HG03108 (cell line): Measurements from ENCODE around the gene LARGE1.

Experiments
- ATAC-seq: cut with Tn5 transposase; IDR thresholded peaks from one replicate; pipeline ENCODE4 v1.9.1; 2021; ENCODE audit warnings: moderate library complexity; ENCODE audit not compliant: unreplicated experiment

LARGE1 gene

DNA sequence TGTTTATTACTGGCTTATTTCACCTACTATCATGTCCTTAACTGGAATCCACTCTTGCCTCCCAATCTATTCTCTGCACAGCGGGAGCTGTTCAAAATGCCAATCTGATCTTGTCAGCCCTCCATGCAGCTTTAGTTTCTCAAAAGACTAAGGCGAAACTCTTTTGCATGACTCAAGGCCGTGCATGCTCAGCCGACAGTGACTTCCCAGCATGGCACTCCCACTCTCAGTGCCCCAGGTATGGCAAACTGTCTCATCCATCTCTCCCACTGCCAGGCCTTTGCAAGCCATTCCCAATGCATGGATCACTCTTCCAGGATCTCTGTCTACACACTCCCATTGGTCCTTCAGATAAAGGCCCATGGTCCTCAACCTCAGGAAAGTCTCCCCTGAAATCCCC is 245.9 kb downstream of the LARGE1 start:
- no peak for ATAC-seq

DNA sequence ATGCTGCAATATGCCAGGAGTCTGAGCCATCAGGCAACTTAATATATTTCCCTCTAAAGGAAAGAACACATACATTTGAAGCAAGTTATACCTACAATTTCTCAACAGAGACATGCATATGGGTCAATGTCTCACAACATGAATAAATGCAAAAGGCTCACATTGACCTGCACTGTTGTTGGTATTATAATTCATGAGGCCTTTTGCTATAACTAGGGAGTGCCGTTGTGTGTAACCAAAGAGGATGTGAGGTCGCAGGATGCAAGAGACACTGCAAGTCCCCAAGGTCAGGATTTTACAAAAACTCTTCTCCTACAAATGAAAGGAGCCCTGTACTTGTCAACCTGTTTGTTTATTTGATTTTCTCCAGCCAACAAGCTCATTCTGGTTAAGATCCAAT is 250.5 kb downstream of the LARGE1 start:
- ATAC-seq = no peak

DNA sequence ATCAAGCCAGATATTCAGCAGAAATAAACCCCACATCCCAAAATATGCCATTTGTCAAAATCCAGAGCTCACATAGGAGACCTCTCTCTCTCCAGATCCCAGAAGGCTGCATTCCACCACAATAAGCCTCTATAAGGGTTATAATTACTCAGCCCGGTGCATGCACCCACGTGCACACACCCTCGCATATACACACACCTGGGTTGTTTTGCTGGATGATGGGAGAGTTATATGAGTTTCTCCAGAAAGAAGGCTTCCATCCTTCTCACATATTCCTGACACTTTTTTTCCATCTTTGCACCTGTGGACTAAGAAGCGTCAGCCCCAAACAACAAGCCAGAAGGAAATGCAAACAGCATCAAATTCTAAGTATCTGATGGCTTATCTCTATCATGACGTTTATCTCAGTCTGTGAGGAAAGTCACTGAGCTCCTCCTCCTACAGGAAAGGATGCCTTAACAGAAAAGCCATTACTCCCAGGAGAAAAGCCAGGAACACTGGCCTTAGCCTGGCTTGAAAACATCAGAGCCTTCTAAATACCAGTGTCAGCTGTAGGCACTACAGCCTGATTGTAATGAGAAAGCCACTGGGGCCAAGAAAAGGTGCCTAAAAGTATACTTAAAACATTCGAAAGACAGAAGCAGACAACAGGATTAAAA is 253.2 kb downstream of the LARGE1 start:
- no peak for ATAC-seq

DNA sequence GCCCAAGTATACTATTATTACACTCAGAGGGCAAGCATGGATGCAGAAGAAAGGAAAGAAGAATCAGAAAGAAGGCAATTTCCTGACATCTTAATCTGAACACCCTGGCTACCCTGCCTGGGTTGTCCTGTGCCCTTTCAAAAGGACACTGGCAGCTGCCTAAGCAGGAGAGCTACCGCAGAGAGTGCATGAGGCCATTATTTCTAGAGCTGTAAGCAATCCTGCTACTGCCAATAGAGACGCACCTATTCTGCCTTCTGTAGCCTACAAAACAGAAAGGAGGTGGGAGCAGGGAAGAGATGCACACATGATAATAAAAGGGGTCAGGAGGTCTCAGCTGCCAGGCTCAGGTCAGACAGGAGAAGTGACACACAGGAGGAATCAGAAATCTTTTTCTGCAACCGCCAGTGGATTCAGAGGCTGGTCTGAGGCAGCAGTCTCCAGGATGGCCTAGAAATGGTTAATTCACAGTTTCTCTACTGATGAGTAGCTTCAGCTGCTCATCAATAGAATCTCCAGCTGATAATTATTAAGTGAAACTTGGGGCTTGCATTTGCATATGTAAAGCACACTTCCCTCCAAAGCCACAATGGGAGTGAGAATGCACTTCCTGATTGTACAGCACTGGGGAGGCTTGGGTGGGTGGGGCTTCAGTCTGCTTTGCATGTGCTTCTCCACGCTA is 253.9 kb downstream of the LARGE1 start:
- ATAC-seq = no peak

DNA sequence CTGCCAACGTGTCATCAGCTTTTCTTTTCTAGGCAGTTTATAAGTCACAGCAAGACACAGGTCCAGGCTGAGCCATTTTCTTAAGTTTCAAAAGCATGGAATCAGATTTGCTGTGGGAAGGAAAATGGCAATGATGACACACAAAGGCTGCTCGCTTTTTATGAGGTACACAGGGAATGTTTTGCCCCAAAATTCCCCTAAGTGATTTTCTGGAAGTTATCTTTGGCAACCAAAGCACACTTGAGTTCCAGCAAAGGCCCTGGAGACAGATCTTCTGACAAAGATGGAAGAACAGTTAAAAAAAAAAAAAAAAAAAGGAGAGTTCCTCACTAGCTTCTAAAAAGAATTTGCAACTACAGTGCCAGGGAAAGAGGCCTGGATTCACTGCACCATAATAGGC is 260.8 kb downstream of the LARGE1 start:
- ATAC-seq = no peak

DNA sequence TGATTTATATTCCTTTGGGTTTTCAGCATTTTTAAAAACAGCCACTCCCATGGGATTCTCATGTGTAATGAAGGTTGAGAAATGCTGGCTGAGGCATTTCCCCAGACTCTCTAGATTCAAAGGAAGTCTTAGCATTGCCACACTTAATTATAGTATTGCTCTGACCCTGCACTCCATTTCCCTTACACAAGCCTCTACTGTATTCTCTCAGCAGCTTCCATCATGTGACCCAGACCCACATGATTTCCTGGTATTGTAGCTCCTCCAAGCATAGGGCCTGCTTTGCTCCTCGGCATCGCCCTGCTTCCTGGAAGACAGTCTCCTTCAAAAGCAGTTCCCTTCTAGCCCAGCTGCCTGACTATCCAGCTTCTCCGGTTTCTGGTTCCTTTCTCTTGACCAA is 261.5 kb downstream of the LARGE1 start:
- ATAC-seq = no peak

DNA sequence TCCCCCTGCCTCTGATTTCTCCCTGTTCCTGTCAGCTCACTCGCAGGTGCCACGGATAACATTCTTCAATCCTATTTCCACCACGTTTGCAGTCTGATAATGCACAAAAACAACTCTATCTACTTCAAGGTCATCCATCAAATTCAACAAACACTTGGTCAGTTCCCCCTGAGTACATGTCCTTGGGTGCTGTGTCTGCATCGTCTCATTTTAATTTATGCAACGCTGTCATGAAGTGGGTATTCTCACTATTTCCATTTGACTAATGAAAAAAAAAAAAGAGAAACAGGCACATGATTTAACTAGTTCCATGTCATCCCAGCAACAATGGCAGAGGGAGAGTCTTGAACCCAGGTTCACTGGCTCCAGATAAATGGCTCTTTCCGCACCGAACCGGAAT is 262.6 kb downstream of the LARGE1 start:
- ATAC-seq = no peak

DNA sequence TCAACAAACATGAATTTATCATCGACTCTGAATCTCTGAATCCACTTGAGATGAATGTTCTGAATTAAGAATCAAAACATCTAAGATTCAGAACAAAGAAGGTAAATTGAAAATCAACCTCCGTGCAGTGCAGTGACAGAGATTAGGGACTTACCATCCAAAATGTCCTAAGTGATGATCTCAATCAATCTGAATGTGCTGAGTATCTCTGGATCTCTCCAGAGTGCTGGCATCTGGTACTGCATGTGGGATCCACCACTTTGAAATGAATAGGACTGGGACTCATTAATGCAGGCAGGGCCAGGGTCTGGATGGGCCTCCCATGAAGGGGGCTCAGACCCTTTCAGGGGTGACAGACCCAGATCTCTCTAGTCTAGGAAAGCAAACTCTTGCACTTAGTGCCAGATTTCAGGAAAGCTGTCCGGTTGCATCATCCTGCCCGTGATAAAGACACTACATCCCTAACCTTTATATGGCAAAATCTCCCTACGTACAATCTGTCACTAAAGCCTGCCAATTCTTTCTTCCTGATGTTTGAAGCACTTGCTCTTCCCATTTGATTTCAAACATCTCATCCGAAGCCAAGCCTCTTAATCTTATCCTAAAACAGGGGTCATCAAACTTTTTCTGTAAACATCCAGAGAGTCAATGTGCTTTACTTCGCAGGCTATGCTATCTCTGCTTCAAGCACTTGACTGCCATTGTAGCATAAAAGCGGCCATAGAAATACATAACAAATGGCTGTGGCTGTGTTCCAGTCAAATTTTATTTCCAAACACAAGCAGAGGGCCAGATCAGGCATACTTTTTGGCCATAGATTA is 263.3 kb downstream of the LARGE1 start:
- ATAC-seq = no peak

DNA sequence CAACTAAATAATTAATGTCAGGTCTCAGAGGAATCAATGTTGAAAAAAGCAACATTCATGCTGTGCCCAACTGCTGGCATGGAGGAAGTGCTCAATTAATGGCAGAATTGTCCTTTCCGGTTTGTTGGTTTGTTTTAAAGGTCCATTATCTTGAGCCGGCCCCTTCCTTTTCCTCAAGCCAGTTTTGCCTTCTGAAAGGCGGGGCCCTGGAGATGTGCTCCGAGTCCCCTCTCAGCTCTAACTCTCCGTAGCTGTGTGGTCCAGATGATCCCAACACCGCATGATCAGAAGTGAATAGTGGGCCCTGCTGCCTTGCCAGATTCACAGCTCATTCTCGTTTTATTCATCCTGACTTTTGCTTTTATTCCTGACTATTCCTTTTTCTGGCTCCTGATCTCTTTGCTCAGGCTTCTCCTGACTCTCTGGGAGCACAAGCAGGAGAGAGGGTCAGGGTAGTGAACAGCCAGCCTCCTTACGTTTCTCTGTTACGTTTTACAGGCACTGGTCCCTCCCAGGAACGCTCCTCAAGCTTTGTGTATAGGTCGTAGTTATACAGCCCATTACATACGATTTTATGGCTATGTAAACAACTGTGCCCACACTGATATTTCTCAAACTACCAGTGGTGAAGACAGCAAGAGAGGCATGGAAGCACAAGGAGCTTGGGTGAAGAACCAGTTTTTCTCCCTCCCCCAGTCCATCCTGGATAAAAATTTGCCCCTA is 265.9 kb downstream of the LARGE1 start:
- ATAC-seq = no peak

DNA sequence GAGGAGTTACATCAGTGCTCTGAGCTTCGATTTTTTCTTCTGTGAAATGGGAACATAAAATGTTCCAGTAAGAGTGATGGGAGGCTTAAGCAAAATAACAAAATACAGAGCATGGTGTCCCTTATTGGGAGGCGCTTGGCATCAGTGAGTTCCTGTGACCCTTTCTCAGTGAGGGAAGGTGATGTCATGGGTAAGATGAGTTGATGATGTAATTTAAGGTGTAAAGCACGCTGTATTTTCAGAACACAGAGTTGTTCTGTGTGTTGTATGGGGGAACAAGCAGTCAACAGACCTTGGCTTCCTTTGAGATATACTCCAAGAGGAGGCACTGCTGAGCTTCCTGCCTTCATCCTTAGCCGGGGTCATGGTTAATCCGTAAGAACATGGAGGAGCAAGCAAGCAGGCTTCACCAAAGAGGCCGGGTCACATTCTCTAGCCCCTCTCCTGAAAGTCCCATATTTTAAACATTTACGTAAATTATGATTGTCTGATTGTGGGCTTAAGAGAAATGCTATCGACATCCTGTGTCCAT is 266.7 kb downstream of the LARGE1 start:
- no peak for ATAC-seq

DNA sequence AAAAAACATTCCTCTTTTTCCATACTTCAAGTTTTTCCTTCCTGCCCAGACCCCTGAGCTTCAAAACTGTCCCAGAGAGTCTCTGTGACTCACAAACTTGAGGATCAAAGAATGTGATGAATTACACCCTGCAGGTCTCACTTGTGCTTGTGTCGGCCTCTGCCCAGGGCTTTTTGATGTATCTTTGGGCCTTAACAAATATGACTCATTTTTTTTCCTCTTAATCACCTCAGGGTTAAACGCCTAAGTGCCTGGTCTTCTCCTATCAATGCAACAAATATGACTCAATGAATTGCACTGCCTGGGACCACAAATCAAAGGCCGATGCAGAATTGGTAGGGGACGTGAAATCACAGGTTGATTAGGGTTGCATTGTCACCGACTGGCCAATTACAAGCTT is 267.7 kb downstream of the LARGE1 start:
- ATAC-seq = no peak

DNA sequence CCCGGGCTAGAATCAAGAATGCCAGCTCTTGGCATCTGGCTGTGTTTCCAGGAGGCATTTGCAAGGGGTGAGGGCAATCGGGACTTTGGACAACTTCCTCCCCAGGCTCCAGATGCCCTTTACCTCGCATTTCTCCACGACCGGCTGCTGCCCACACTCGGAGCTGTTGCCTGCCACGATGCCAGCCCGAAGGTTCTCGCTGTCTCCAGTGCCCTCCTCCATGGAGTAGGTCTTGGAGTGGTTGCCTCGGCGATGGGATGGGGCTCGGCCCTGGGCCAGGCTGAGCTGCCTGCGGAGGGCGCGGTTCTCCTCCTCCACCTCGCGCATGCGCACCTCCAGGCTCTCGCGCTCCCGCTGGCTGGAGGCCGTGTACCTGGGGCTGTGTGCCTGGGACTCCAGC is 270.0 kb downstream of the LARGE1 start:
- ATAC-seq = no peak

DNA sequence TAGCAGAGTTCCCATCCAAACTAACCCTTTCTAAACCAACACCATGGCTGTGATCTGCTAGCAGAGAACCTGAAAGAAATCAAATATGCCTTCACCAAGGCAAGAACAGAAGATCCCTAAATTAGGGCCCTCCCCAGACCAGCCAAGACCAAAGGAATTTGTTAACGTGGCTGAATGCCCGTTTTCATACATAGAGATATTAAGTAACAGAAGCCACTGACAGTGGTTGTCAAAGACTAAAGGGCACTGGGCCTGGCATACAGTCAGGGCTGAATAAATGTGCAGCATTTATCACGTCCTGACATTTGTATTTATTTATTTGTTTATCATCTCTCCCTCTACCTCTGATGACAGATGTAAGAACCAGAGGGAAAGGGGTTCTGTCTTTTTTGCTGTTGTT is 271.8 kb downstream of the LARGE1 start:
- no peak for ATAC-seq

DNA sequence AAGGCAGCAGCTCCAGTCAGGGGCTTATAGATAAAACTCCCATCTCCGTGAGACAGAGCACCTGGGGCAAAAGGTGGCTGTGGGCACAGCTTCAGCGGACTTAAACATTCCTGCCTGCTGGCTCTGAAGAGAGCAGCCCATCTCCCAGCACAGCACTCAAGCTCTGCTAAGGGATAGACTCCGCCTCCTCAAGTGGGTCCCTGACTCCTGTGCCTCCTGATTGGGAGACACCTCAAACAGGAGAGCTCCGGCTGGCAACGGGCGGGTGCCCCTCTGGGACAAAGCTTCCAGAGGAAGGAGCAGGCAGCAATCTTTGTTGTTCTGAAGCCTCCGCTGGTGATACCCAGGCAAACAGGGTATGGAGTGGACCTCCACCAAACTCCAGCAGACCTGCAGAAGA is 279.4 kb downstream of the LARGE1 start:
- no peak for ATAC-seq

DNA sequence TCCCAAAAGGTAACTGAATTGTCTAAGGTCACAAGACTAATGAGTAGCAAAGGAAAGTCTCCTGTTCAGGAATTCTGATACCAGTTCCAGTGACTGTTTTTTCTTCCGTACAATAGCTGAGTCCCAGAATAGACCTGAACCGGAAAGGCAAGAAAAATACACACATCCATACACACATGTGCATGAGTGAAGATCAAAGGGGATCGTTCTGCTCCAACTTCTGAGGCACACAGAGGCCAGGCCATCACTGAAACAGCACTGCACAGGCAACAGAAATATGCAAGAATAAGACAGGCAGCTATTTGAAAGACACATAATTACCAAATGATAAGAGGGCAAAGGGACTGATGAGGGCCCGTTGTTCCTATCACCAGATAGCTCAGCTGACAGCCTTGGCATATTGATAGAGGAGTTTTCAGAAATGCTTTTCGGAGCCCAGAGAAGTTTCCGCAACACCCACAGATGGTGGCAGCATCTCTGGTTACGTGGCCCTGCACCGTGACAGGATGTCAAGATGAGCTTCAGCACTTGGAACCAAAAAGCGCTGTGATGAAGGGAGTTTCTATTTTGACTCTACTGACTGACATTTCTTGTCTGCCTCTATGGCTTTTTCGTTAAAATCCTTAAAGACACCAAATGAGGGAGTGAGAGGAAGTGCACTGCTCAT is 280.6 kb downstream of the LARGE1 start:
- ATAC-seq = no peak

DNA sequence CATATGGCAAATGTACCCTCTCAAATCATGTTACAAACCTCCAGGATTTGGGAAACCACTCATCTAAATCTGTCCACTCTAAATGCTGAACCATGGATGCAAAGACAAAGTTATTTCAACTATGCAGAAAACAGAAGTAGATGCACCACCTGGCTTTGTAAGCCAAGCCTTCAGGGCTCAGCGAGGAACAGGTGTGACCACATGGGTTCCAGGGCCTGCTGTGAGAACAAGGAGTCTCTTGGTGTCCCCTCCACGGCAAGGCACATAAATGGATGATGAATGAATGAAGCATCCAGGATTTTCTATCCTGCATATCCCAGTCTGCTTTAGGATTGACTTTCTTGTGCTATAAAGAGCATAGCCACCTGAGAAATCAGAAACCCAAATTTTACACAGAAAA is 284.5 kb downstream of the LARGE1 start:
- ATAC-seq = no peak

DNA sequence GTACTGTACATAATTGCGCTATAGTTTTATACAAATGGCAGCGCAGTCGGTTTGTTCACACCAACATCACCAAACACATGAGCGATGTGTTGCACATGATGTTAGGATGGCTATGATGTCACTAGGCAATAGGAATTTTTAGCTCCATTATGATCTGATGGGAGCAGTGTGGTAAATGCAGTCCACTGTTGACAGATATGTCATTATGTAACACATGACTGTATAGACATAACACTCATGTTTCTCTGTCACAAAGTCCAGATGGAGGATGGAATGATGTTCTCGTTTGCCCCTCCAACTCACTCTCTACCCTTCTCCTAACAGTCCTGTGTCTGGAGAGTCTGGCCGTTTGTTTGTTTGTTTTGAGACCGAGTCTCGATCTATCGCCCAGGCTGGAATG is 288.5 kb downstream of the LARGE1 start:
- ATAC-seq = no peak

DNA sequence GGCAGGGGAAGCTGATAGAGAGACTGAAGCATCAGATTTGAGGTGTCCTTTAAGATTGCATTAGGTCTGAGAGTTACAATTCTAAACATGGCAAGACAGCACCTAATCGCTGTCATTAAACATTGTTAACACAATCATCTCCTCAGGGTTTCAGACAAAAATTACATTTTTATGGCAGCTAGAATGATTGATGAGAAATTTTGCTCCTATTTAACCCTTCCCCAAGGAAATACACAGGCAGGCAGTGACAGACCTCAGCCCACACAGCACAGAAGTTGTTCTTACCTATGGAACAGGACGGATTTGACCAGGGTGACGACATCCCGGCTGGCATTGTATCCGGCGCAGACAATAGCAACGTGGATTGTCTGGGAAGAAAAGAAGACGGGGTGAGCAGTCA is 294.3 kb downstream of the LARGE1 start:
- no peak for ATAC-seq

DNA sequence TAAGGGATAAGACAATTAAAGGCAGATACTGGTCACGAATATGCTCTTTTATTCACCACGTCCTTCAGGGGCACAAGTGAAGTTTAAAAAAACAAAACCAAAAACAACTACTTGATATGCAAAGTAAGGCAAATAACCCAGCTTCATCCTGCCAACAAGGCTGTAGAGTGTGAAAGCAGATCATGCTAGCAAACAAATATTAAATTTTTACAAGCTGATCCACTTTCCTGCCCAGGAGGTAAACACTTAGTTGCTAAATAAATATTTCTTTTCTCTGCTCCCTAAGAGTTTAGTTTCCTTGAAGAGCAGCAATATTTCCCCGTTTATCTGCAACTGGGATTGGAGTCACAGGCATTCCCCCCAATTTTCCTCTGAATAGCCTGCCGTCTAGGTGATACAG is 300.2 kb downstream of the LARGE1 start:
- ATAC-seq = no peak

DNA sequence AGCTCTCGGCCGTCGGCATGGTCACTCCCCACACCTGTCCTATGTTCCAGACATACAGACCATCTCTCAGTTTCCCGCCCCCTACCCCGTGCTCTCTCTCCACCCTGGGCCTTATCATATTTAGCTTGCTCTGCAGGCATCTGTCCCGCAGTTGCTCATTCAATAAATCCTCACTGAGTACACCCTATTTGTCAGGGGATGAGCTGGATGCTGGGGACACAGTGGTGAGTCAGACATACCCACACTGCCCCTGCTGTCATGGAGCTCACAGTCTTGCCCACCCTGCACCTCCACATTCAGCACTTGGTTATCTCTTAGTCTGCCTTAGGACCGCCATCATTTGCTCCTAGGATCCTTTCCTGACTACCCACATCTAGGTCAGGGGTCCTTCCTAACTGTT is 313.8 kb downstream of the LARGE1 start:
- ATAC-seq = no peak

DNA sequence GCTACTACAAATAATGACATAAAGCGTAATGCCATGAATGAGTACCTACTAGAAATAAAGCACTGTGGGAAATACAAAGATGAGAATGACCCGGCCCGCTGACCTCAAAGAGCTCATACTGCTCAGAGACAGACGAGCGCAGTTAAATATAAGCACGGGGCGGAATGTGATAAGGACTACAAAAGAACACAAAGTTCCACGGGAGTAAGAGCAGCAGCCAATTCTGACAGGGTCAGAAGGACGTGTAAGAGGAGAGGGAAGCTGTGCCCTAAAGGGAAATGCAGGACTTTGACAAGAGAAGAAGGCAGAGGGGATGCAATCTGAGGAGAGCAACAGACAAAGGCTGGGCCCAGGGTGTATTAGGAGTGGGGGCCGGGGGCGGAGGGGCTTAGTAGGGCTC is 314.6 kb downstream of the LARGE1 start:
- no peak for ATAC-seq
